ENCODE data around the gene ARMH4. TPM values are rescaled to one million over a fixed set of nuclear protein-coding genes. Genes with fewer than 3 reads are reported as not detected.

Gene ARMH4
- total RNA-seq, 1 experiment from 2014 or later: 3.0 TPM

GRCh38 chr14:57962325-57963035, 189.5 kb downstream of the ARMH4 start:
- no peak for DNase-seq (ENCODE audit: low read depth)

DNA sequence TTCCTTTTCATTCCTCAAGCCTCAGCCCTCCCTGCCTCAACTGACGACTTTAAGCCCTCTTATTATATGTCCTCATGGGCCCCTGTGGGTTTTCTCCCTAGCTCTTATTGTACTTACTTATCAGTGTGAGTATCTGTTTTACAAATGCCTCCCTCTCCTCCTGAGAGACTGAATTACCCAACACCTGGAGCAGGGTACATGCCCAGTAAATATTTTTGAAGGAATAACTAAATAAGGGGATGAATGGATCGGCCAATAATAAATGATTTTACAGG, 190.3 kb downstream of the ARMH4 start:
- no peak for DNase-seq (ENCODE audit: low read depth)

DNA sequence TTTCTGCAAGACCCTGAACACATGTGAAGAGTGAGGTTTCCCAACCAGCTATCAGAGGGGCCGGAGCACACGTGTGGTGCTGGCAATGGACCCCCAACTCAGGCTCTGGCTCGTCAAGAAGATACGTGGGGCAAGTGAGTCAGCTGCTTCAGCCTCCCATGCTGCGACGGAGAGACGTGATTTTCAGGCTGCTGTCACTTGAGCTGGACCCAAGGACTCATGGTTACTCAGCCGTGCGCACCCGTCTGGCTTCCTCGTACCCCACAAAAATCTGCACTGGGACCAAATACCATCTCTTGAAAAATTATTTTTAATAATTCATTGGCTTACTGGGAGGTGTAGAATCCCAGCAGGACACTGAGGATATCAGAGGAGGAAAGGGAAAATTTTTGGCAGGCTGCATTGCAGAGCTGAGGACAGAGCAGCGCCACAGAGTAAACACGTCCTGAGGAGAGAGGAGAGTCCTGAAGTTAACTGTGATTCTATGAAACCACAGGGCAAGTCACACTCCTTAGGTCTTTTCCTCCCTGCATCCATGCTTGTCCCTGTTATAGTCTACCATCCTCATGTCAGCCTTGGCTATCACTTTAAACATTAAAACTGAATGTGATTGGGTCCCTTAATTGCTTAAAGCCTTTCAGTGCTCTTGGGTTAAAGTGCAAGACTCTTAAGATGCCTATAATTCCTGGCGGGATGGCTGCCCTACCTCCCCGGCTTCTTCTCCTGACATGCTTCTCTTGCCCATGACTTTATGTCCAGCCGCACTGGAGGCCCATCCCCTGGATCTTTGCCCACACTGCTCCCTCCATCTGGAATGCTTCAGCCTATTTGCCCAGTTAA, 190.8 kb downstream of the ARMH4 start:
- DNase-seq (ENCODE audit: low read depth): no peak

DNA sequence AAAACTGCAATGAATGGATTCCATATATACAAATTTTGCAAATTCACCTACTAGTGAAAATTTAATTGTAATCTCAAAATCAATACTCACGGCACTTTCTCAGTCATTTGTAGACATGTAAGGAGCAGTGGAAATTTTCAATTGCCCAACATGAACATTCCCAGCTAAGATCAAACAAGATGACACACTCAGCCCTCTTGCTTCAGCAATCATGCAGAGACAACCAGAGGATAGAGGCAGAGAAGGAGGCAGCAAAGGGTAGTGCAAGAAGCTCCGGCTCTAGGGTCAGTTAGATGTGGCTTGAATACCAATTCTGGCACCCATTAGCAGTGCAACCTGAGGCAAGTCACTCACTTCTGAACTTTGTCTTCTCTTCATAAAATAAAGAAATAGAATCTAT, 194.6 kb downstream of the ARMH4 start:
- DNase-seq (ENCODE audit: low read depth): no peak

Other genes starting within 250 kb of the ARMH4 start
- 50.6 and 70.2 TPM in 2 replicates for gene ACTR10, start 47.9 kb upstream of the ARMH4 start, total RNA-seq (2014; rRNA removed; shearing (Covaris generic))
- 153 and 232 TPM in 2 replicates for gene PSMA3, start 92.6 kb upstream of the ARMH4 start, total RNA-seq (2014; rRNA removed; shearing (Covaris generic))
- 3.9 and 6.5 TPM in 2 replicates for gene ARID4A, start 146.3 kb upstream of the ARMH4 start, total RNA-seq (2014; rRNA removed; shearing (Covaris generic))
- gene TOMM20L, start 243.7 kb upstream of the ARMH4 start, total RNA-seq (2014; rRNA removed; shearing (Covaris generic)): not detected in 2 replicates